Activated CD8-positive, alpha-beta memory T cell treated with anti-CD3 and anti-CD28 coated beads for 4 hours (primary cell): Measurements from ENCODE around the gene JAM2.
"Not testable (repeated sequence)": the region's sequence is repeated elsewhere in the genome, so short reads cannot be mapped to it uniquely, and the experiment has no call there.

Source experiments
- DNase-seq, 2 donors: peaks; one replicate each; pipeline ENCODE4 v3.0.0-alpha.2; 2020; ENCODE audit warnings: low read depth in 2 of 2

JAM2 gene, protein sequence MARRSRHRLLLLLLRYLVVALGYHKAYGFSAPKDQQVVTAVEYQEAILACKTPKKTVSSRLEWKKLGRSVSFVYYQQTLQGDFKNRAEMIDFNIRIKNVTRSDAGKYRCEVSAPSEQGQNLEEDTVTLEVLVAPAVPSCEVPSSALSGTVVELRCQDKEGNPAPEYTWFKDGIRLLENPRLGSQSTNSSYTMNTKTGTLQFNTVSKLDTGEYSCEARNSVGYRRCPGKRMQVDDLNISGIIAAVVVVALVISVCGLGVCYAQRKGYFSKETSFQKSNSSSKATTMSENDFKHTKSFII

GRCh38 chr21:25638660-25639550 is at the start of gene JAM2:
Gene JAM2, plus strand, starts transcription at chr21:25639258. Its CDS starts 564 bp downstream, at chr21:25639822.
- DNase-seq = peak in 1 of 2 donors; percentile 24

DNA sequence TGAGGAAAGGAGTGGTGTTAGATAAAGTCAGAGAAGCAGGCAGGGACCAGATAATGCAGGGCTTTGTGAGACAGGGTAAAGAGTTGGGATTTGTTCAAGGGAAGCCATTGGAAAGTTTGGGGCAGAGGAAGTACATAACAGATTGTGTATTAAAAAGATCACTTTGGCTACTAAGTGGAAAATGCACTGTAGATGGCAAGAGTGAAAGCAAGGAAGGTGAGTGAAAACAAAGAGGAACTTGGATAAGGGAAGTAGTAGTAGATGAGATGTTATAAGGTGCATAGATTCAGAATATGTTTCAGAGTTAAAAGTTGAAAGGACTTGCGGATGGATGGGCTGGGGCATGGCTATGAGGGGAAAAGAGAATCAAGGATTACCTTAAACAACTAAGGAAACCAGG is 49.2 kb upstream of the JAM2 start:
- no peak for DNase-seq

GRCh38 chr21:25607151-25608043 is 31.7 kb upstream of the JAM2 start, which contains the start of gene MRPL39:
Gene MRPL39, minus strand, starts transcription at chr21:25607481. Its CDS starts 6 bp downstream, at chr21:25607475.
- peak; percentile 70 to 77 for DNase-seq

- peak; percentile 48 to 57 for DNase-seq
Measured at GRCh38 chr21:25608044-25608737, 30.9 kb upstream of the JAM2 start.

GRCh38 chr21:25614441-25614840 is 24.6 kb upstream of the JAM2 start:
- DNase-seq = no peak

DNA sequence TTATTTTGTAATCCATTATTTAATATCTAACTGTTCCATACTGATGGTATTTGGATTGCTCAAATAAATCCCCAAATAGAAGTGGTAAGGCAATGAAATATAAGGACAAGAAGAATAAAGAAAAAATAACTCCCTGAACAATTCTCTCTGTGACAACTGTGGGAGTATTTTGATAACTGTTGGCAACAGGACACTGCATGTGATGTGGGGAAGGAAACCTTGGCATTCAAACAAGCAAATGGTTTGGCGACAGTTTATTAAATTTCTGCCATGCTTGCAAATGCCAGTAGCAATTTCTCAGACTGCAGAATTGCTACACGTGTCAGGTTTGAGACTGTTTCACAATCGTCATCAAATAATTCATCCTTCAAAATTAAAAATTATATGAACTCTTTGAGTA is 23.2 kb upstream of the JAM2 start:
- no peak for DNase-seq

- DNase-seq = no peak
Measured at GRCh38 chr21:25619198-25619597, 19.9 kb upstream of the JAM2 start.

DNA sequence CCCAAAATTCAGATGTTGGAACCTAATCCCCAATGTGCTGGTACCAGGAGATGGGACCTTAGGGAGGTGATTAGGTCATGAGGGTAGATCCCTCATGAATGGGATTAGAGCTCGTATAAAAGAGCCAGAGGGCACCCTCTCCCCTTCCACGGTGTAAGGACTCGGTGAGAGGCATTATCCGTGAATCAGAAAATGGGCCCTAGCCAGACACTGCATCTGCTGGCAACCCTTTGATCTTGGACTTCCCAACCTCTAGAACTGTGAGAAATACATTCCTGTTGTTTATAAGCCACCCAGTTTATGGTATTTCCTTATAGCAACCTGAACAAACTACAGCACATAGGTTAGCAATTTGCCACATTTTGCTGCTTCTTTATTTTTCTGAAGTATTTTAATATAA is 14.5 kb upstream of the JAM2 start:
- no peak for DNase-seq

GRCh38 chr21:25625036-25625435 is 14.0 kb upstream of the JAM2 start:
- DNase-seq = no peak

DNA sequence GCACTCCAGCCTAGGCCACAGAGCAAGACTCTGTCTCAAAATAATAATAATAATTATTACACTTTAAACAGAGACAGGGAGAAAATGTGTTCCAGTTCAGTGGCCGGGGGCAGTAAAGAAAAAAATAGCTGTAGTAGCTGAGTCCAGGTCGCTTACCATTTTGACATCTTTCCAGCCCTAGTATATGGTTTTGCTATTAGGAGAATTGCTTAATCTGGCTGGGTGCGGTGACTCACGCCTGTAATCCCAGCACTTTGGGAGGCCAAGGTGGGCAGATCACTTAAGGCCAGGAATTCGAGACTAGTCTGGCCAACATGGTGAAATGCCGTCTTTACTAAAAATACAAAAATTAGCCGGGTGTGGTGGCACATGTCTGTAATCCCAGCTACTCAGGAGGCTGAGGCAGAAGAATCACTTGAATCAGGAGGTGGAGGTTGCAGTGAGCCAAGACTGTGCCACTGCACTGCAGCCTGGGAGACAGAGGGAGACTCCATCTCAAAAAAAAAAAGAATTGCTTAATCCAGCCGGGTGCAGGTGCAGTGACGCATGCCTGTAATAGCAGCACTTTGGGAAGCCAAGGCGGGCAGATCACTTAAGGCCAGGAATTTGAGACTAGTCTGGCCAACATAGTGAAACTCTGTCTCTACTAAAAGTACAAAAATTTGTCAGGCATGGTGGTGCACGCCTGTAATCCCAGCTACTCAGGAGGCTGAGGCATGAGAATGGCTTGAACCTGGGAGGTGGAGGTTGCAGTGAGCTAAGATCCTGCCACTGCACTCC is 13.1 kb upstream of the JAM2 start:
- not testable (repeated sequence) for DNase-seq

- no peak for DNase-seq
Measured at GRCh38 chr21:25626757-25627156, 12.3 kb upstream of the JAM2 start.

DNA sequence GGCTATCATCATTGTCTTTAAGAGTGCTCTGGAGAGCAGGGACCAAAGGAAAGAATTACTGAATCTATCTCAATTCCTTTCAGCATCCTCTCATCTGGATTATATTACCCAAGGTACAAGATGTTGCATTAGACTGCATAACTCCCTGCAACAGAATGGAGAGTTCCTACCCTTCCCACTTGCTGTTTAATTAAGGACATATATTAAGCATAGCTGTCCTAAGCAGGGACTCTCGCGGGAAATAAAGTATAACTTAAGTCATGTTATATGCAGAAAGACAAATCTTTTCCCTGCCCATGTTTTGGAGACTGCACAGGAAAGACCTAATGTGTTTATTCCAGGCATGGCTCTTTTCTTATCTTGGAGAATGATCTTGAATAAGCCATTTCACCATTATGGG is 6.8 kb upstream of the JAM2 start:
- no peak for DNase-seq

GRCh38 chr21:25635310-25635709 is 3.7 kb upstream of the JAM2 start:
- DNase-seq = no peak

- no peak for DNase-seq
Measured at GRCh38 chr21:25636727-25637126, 2.3 kb upstream of the JAM2 start.

- no peak for DNase-seq
Measured at GRCh38 chr21:25637851-25638659, 1.0 kb upstream of the JAM2 start.

DNA sequence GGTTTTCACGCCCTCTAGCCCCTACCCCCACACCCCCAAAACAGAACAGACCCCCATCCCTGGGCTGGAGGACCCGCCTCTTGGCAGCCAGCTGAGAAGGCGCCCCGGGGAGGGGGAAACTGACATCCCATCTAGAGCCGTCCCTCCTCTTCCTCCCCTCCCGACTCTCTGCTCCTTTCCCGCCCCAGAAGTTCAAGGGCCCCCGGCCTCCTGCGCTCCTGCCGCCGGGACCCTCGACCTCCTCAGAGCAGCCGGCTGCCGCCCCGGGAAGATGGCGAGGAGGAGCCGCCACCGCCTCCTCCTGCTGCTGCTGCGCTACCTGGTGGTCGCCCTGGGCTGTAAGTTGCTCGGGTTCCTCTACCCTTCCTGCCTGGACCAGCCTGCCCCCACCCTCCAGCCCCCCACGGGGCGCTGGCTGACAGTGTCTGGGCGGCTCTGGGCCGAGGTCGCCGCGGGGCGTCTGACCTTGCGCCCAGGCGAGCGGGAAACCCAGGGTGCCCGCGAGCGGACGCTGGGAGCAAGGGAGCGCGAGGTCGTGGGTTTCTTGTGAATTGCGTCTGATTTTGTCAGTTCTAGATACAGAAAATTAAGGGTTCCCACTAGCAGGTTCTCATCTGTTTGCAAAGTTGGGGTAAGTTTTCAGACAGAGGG is 618 bp downstream of the JAM2 start:
- peak; percentile 5 to 9 for DNase-seq

DNA sequence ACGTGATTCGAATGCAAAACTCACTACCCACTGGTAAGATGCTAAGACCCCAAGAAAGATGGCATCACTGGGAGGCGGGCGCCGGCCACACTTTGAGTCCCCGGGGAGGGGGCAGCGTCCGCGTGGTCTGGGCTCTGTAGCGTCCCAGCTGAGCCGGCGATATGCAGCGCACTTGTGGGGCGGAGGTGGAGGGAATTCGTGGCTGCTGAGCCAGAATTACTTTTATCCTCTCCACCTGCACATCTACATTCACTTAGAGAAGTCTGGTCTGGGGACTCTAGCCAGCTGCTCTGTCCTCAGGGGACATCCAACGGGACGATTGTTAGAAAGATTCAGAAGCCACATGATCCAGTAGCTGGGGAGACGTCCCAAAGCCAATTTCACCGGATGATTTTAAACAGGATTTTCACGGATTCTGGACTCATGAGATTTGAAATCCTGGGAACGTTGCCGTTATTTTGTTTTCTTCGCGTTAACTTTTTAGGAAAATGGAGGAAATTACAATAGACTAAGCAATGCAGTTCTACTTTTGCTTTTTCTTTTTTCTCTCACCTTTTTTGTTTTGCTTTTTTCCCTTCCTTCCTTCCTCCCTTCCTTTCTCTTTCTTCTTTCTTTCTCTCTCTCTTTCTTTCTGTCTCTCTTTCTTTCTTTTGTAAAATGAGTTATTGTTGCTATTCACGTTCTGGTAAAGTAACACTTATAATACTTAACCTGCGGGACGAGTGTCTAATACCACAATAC is 1.3 kb downstream of the JAM2 start:
- no peak for DNase-seq

- no peak for DNase-seq
Measured at GRCh38 chr21:25640943-25641292, 1.9 kb downstream of the JAM2 start.
